ENCODE data around the gene SRSF4. TPM values are rescaled to one million over a fixed set of nuclear protein-coding genes. Genes with fewer than 3 reads are reported as not detected.
A peak's percentile ranks its signal among the peaks of the same experiment; 100 is the strongest.
"Not testable (repeated sequence)": the region's sequence is repeated elsewhere in the genome, so short reads cannot be mapped to it uniquely, and the experiment has no call there.

Gene SRSF4
- total RNA-seq, 1 donor from 2014 or later: 141 TPM

DNA sequence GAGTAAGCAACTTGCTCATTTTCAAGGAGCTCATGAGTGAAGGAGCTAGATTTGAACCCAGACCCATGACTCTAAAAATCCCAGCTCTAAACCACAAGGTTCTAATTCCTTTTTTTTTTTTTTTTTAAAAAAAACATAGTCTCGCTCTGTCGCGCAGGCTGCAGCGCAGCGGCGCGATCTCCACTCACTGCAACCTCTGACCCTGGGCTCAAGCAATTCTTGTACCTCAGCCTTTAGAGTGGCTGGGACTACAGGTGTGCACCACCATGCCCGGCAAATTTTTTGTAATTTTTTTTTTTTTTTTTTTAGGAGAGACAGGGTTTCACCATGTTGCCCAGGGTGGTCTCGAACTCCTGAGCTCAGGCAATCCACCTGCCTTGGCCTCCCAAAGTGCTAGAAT, 13.8 kb downstream of the SRSF4 start:
- Mint-ChIP-seq H3K27me3 (no peaks in the 10 kb centered on the region), H3K4me3 (no peak overlapping the region), H3K27ac (no peak overlapping the region), H3K36me3 (ENCODE audit: low read depth) (peaks cover 56% of the 10 kb centered on the region), H3K4me1 (peaks cover 65% of the 10 kb centered on the region), H3K9me3 (no peaks in the 10 kb centered on the region)
- DNase-seq: no peak
- intact Hi-C loops (cut with micrococcal nuclease): no loop called here

DNA sequence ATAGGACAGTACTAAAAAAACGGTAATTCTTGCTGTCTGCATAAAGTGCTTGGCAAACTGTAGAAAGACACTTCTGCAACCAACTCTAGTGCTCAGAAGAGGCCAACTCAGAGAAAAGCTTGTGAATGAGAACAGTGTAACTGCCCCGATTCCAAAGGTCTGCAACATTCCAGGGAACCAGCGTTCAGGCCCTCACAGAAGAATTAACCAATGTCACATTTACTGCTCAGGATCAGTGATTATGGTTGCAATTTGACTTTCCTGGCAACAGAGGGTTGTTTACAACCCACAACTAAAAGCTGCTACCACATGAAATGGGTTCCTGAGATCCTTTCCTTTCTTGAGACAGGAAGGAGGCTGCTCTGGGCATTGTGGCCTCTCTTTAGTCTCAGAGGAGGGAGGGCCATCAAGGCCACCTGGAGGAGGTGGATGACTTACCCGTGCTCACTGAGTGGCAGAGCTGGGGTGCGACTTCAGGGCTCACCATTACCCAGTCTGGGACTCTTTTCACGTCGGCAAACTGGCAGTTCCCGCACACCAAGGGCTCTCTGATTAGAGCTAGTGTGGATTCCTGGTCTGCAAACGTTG, 15.3 kb downstream of the SRSF4 start:
- Mint-ChIP-seq H3K4me3 (no peak overlapping the region), H3K27ac (peak overlapping the region; percentile 86), H3K9me3 (no peaks in the 10 kb centered on the region), H3K4me1 (peaks cover 62% of the 10 kb centered on the region), H3K36me3 (ENCODE audit: low read depth) (peaks cover 51% of the 10 kb centered on the region), H3K27me3 (no peaks in the 10 kb centered on the region)
- DNase-seq: peak; percentile 73
- intact Hi-C loops (cut with micrococcal nuclease): no loop called here

DNA sequence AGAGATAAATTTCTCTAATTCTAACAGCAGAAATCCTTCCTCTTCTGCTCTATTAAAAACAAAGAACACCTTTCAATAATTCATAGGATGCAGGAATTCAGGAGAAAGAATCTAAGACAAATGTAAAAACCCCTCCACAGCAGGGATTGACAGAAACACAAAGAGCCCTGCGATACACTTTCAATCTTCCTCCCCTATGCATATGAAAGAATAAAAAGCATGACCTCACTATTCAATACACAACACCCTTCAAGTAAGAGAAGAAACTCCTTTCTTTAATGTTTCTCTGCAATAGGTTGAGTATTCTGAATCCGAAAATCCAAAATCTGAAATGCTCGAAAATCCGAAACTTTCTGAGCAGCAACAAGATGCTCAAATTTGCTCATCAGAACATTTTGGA, 17.1 kb downstream of the SRSF4 start:
- no peak overlapping the region for H3K27ac Mint-ChIP-seq
- H3K4me3 Mint-ChIP-seq: no peak overlapping the region
- peaks cover 48% of the 10 kb centered on the region for H3K4me1 Mint-ChIP-seq
- intact Hi-C loops (cut with micrococcal nuclease): no loop called here
- no peaks in the 10 kb centered on the region for H3K27me3 Mint-ChIP-seq
- H3K36me3 Mint-ChIP-seq (ENCODE audit: low read depth): peaks cover 50% of the 10 kb centered on the region
- no peak for DNase-seq
- H3K9me3 Mint-ChIP-seq: no peaks in the 10 kb centered on the region

DNA sequence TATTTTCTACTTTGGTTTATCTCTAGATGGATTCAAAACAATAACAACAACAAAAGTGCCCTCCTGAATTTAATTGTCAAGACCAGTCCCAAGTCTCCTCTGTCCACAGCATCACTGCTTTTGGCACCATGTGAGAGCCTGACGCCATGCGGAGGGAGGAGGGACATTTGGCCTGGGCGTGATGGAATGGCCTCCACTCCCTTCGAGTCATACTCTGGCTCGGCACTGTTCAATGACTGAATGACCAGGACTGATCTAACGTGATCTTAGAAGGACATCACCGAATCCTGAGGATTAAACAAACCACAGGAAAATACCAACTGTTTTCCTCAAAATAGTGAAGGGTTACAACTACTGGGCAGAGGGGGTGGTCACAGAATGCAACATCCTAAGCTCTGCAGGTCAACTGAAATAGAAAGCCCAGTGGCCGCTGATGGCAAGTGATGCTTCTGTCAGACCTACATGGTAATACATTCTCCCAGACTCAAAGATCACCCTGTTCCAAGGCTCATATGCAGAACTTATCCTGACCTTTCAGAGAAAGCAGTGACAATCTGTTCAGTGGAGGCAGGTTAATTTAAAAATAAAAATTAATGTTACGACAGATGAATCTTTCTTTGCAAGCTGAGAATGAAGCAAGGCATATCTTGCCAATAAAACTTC, 19.1 kb downstream of the SRSF4 start:
- no peak overlapping the region for H3K27ac Mint-ChIP-seq
- peaks cover 37% of the 10 kb centered on the region for H3K4me1 Mint-ChIP-seq
- no peak overlapping the region for H3K4me3 Mint-ChIP-seq
- H3K36me3 Mint-ChIP-seq (ENCODE audit: low read depth): peaks cover 60% of the 10 kb centered on the region
- H3K9me3 Mint-ChIP-seq: no peaks in the 10 kb centered on the region
- no peaks in the 10 kb centered on the region for H3K27me3 Mint-ChIP-seq
- intact Hi-C loops (cut with micrococcal nuclease): no loop called here
- DNase-seq: no peak

DNA sequence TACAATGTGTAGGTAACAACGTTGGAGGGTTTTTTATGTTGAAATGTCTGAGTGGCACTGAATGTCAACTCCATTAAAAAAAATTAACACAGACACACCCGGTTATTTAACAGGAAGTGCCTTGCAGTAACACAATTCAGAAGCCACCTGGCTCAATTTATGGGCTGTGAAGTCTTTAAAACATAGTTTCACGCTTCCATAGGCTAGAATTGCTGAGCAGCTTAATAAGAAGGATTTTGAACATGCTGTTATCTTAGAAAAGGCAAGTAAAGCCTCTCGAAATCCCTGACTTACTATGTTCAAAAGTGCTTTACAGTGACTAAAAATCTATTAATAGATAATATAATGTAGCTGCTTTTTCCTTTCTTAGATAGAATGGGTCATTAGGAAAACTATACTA, 19.7 kb downstream of the SRSF4 start:
- H3K27me3 Mint-ChIP-seq: no peaks in the 10 kb centered on the region
- intact Hi-C loops (cut with micrococcal nuclease): no loop called here
- H3K9me3 Mint-ChIP-seq: no peaks in the 10 kb centered on the region
- H3K27ac Mint-ChIP-seq: no peak overlapping the region
- peaks cover 62% of the 10 kb centered on the region for H3K36me3 Mint-ChIP-seq (ENCODE audit: low read depth)
- peaks cover 34% of the 10 kb centered on the region for H3K4me1 Mint-ChIP-seq
- no peak overlapping the region for H3K4me3 Mint-ChIP-seq
- DNase-seq: no peak

DNA sequence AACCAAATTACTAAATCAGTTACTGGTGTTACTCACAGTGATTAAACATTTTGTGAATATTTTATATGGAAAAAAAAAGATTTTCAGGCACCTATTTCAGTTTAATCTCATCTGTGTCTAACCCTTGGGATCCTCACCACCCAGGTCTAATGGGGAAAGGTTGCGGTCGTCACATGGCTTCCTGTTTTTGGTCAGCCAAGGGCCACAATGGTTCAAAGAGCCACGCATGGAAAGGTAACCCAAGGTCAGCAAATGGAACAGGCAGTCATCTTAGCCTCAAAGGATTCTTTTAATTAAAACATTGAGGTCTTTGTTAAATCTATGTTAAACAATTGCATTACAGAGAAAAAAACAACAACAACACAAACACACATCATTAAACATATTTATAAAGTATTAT, 21.9 kb downstream of the SRSF4 start:
- no peak for DNase-seq
- no peaks in the 10 kb centered on the region for H3K9me3 Mint-ChIP-seq
- H3K27ac Mint-ChIP-seq: no peak overlapping the region
- intact Hi-C loops (cut with micrococcal nuclease): no loop called here
- no peak overlapping the region for H3K4me3 Mint-ChIP-seq
- peaks cover 60% of the 10 kb centered on the region for H3K36me3 Mint-ChIP-seq (ENCODE audit: low read depth)
- peaks cover 15% of the 10 kb centered on the region for H3K4me1 Mint-ChIP-seq
- H3K27me3 Mint-ChIP-seq: no peaks in the 10 kb centered on the region

DNA sequence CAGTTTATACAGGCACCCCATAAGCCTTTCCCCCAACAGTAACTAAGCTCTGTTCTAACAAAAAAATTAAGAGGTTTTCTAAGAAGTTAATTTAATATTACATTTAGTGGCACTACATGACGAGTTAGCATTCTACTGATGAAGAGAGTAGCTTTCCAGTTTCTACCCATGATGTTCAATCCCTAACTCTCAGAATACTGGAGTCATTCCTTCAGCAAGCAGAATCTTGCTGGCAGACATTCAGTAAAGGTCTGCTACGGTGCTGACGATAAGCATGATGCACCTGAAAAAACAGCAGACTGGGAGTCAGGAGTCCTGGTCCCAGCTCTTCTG, 24.5 kb downstream of the SRSF4 start:
- intact Hi-C loops (cut with micrococcal nuclease): no loop called here
- Mint-ChIP-seq H3K4me3 (no peak overlapping the region), H3K27me3 (no peaks in the 10 kb centered on the region), H3K36me3 (ENCODE audit: low read depth) (peaks cover 67% of the 10 kb centered on the region), H3K4me1 (peaks cover 6% of the 10 kb centered on the region), H3K27ac (no peak overlapping the region), H3K9me3 (no peaks in the 10 kb centered on the region)
- no peak for DNase-seq

DNA sequence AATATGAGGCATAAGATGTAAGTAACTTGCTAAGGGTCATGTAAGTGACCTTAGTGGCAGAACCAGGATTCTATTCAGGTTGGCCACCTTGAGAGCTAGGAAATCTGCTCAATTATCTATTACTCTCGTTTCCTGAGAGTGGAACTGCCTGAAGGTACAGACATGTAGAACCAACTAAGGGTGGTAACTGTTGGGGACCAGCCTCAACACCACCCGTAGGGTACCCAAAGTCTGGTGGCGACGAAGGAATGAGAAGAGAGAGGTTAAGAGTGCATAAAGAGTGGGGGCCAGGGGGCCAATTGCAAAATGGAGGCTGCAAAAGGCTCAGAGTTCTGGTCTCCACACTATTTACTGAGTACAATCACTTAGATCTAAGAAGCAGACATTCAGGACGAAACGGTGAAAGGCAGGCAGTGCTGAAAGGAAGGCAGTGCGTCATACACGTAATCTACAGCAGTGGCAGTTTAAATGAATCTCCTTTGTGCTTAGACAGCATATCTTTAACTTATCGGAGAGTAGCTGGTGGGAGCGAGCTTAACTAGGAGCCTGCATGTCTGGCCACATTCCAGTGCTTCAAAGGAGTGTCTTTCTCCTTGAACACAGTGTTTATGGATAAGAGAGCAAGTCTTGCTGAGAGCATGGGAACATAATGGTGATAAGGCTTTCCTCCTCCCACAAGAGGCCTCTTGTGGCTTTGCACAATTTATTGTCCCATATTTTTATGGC, 25.0 kb downstream of the SRSF4 start:
- Mint-ChIP-seq H3K9me3 (no peaks in the 10 kb centered on the region), H3K27ac (no peak overlapping the region), H3K36me3 (ENCODE audit: low read depth) (peaks cover 72% of the 10 kb centered on the region), H3K27me3 (no peaks in the 10 kb centered on the region), H3K4me1 (peaks cover 4% of the 10 kb centered on the region), H3K4me3 (no peak overlapping the region)
- no peak for DNase-seq
- intact Hi-C loops (cut with micrococcal nuclease): no loop called here

DNA sequence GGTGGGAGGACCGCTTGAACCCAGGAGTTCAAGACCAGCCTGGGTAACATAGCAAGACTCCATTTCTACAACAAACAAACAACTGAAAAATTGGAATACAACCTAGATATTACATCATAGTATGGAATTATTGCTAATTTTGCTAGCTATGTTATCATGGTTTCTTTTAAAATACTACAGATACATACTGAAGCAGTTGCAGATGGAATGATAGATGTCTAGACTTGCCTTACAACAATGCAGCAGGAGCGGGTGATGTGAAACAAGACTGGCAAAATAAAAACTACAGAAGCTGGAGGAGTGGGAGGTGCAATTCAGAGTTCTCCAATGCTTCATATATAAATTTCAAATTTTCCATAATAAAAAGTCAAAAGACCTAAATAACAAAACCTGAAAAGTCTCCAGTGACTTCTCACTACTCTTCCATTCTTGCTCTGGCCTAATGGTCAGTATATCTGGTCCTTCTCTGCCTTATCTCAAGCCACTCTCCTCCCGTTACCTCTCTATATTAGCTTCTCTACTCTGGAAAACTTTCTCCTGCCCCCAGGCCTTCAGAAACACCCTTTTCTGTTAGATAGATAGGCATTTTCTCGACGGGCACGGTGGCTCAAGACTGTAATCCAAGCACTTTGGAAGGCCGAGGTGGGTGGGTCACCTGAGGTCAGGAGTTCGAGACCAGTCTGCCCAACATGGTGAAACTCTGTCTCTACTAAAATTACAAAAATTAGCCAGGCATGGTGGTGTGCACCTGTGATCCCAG, 29.5 kb downstream of the SRSF4 start:
- Mint-ChIP-seq H3K36me3 (ENCODE audit: low read depth) (peaks cover 86% of the 10 kb centered on the region), H3K4me1 (no peaks in the 10 kb centered on the region), H3K9me3 (no peaks in the 10 kb centered on the region), H3K4me3 (no peak overlapping the region), H3K27me3 (no peaks in the 10 kb centered on the region), H3K27ac (no peak overlapping the region)
- intact Hi-C loops (cut with micrococcal nuclease): no loop called here
- no peak for DNase-seq

DNA sequence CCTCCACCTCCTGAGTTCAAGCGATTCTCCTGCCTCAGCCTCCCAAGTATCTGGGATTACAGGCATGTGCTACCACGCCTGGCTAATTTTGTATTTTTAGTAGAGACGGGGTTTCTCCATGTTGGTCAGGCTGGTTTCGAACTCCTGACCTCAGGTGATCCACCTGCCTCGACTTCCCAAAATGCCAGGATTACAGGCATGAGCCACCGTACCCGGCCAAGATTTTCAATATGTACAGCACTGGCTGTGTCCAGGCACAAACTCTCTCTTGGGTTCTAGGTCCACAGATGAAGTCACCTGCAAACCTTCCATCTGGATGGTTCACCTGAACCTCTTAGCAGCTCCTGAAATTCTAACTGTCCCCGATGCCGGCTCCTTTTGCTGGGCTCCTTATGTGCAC, 31.4 kb downstream of the SRSF4 start:
- H3K27ac Mint-ChIP-seq; intact Hi-C loops (cut with micrococcal nuclease); H3K4me3 Mint-ChIP-seq; H3K9me3 Mint-ChIP-seq; H3K27me3 Mint-ChIP-seq; DNase-seq; H3K4me1 Mint-ChIP-seq: not testable (repeated sequence)
- peaks cover 87% of the 10 kb centered on the region for H3K36me3 Mint-ChIP-seq (ENCODE audit: low read depth)

DNA sequence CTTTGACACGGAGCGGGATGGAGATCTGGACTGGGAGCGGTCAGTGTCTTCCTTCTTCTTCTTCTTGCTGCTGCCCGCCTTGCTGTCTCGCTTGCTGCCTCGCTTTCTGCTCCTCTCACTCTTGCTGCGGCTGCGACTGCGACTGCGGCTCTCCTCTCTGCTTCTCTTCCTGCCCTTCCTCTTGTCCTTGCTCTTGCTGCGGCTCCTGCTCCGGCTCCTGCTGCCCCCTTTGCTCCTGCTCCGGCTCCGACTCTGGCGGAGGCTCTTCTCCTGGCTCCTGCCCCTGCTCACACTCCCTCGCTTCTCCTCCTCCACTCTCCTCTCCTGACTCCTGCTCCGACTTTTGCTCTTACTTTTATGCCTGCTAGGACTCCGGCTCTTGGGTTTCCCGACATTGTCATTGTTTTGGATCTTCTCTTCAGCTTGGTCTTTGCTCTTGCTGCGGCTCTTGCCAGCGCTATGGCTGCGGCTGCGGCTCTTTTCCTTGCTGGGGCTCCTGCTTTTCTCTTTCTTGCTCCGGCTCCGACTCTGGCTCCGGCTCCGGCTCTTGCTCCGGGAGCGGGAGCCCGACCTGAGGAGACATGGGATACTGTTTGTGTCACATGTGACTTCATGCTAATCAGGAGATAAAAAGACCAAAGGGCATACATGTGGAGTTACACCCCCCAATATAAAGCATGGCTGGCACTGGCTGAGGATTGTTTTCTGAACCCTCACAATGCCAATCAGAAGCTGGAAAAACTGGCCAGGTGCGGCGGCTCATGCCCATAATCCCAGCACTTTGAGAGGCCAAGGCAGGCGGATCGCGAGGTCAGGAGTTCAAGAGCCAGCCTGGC, 32.8 kb downstream of the SRSF4 start:
- Mint-ChIP-seq H3K4me3 (no peak overlapping the region), H3K36me3 (ENCODE audit: low read depth) (peaks cover 77% of the 10 kb centered on the region), H3K27me3 (no peaks in the 10 kb centered on the region), H3K27ac (peak overlapping the region; percentile 16), H3K4me1 (peaks cover 3% of the 10 kb centered on the region), H3K9me3 (no peaks in the 10 kb centered on the region)
- intact Hi-C loops (cut with micrococcal nuclease): no loop called here
- no peak for DNase-seq

DNA sequence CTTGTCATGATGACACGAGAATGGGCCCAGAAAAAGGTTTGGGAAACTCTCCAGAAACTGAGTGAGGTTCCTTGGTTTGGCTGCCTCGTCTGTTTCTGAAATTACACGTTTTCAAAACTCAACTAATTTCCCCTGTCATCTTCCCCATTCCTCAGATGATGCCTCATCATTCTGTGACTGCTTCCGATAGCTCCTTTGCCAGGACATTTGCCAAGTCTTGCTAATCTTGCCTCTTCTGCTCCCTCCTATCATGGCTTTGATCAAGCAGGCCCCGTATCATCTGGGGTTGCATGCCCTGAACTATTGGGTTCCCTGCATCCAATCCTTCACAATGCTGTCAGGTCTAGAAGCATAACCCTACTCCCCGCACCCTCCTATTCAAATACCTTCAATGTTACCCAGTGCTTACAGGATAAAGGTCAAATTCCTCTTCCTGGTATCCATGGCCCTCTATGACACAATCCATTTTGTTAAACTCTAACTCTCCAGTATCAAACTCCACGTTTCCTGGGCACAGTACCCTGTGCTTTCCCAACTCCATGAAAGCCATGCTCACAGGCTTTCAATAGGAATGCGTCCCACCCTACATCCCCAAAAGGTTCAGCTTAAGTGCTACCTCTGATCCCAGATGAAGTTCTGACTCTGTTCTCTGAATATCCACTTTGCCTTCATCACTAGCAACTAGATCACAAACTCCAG, 35.8 kb downstream of the SRSF4 start:
- intact Hi-C loops (cut with micrococcal nuclease): no loop called here
- peaks cover 3% of the 10 kb centered on the region for H3K4me1 Mint-ChIP-seq
- H3K27ac Mint-ChIP-seq: peak overlapping the region; percentile 3
- no peaks in the 10 kb centered on the region for H3K27me3 Mint-ChIP-seq
- H3K9me3 Mint-ChIP-seq: no peaks in the 10 kb centered on the region
- no peak for DNase-seq
- H3K4me3 Mint-ChIP-seq: no peak overlapping the region
- peaks cover 65% of the 10 kb centered on the region for H3K36me3 Mint-ChIP-seq (ENCODE audit: low read depth)

DNA sequence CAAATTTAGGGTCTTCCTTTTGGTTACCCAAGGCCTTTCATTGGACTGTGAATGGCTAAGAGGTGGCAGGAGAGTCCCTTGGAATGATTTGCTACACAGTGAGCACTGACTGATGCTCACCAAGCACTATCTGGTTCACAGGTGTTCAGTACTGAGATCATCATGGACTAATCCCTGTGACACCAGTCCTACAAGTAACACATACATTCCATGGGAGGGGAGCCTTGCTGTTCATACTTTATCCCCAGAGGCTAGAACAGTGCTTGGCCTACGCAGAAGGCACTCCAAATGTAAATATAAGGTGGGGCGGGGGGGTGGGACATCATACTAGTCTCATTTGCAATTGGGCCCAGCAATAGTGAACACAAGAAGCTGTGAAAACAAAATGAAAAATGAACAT, 37.5 kb downstream of the SRSF4 start:
- intact Hi-C loops (cut with micrococcal nuclease): no loop called here
- peaks cover 49% of the 10 kb centered on the region for H3K36me3 Mint-ChIP-seq (ENCODE audit: low read depth)

More for the DNA sequence above, 37.5 kb downstream of the SRSF4 start:
- H3K27me3 Mint-ChIP-seq: no peaks in the 10 kb centered on the region
- H3K9me3 Mint-ChIP-seq: no peaks in the 10 kb centered on the region
- DNase-seq: no peak
- no peak overlapping the region for H3K27ac Mint-ChIP-seq
- no peak overlapping the region for H3K4me3 Mint-ChIP-seq
- peaks cover 3% of the 10 kb centered on the region for H3K4me1 Mint-ChIP-seq
